HepG2 (cell line): ENCODE measurements around the gene DCAF16. TPM values are rescaled to one million over a fixed set of nuclear protein-coding genes. Genes with fewer than 3 reads are reported as not detected.

Experiments used
- FOXK1 ChIP-seq: sonication (generic); formaldehyde crosslinking; IDR thresholded peaks from 2 replicates; pipeline ENCODE4 v1.4.0; 2020; ENCODE audit warnings: low read depth, missing genetic modification reagents, borderline replicate concordance
- TBX2 ChIP-seq: sonication (generic); formaldehyde crosslinking; IDR thresholded peaks from 2 replicates; pipeline ENCODE4 v1.5.0; 2020; ENCODE audit warnings: missing genetic modification reagents, mild to moderate bottlenecking, borderline replicate concordance
- TFE3 ChIP-seq: IDR thresholded peaks from 2 replicates; pipeline ENCODE4 v1.6.1; 2016
- TRAFD1 ChIP-seq: sonication (generic); formaldehyde crosslinking; IDR thresholded peaks from 2 replicates; pipeline ENCODE4 v1.5.1; 2020; ENCODE audit warnings: missing genetic modification reagents, mild to moderate bottlenecking, borderline replicate concordance
- ZNF407 ChIP-seq: sonication (generic); formaldehyde crosslinking; IDR thresholded peaks from one replicate; pipeline ENCODE4 v1.5.1; 2020; ENCODE audit warnings: mild to moderate bottlenecking, missing genetic modification reagents; ENCODE audit errors: not compliant biosample characterization
- polyA plus RNA-seq, 8 experiments: library from polyadenylated mRNA; depleted of rRNA in 3 of 8; stranded (reverse) in 7 of 8; unstranded in 1 of 8; fragments of >200 nt; fragmentation: Illumina TruSeq in 4 of 8; extraction: Trizol in 4 of 8; gene quantifications; 2 replicates each; pipeline versions ENCODE4 v1.2.1 to v1.2.3, GENCODE V29; 2011 to 2016; ENCODE audit warnings: low read depth in 4 of 8, missing spikeins in 1 of 8, mixed read lengths in 1 of 8; ENCODE audit not compliant: insufficient read depth in 1 of 8
- total RNA-seq, 5 experiments: library from RNA; depleted of rRNA; stranded (reverse); fragments of >200 nt; fragmentation: Illumina TruSeq; extraction: Trizol; gene quantifications; 2 replicates each; pipeline ENCODE4 v1.2.3, GENCODE V29; 2016; ENCODE audit warnings: low read depth in 1 of 5

Gene DCAF16
- total and polyA plus RNA-seq, 2 of the 13 experiments (the other 11 are each of a cell fraction or from before 2014, with no cell fraction given), result 37.5 to 41.9 TPM

- TF ChIP-seq TFE3 (no peak), FOXK1 (CRISPR knock-in tag) (no peak), ZNF407 (CRISPR knock-in tag) (no peak), TRAFD1 (no peak), TBX2 (no peak)
- TF ChIP-seq, all 625 proteins: peak for 0
Observed at GRCh38 chr4:17761062-17761461, 49.5 kb downstream of the DCAF16 start (continued).
